BLaER1 treated with 17β-estradiol and CSF1 and Interleukin-3, amounts not matched to agents 10 nM and 100 nM (cell line): ENCODE data around the gene TP53BP2.

Source experiments
- H3K27ac ChIP-seq, 11 experiments: shearing (Covaris generic); formaldehyde crosslinking; 2 replicates each; pipeline ENCODE4 v1.8.1; 2022
- H3K27me3 ChIP-seq, 11 experiments: shearing (Covaris generic); formaldehyde crosslinking; 2 replicates each; pipeline ENCODE4 v1.8.1; 2022
- H3K36me3 ChIP-seq, 11 experiments: shearing (Covaris generic); formaldehyde crosslinking; 2 replicates each; pipeline ENCODE4 v1.8.1; 2022
- H3K4me1 ChIP-seq, 10 experiments: shearing (Covaris generic); formaldehyde crosslinking; 2 replicates each; pipeline ENCODE4 v1.8.1; 2022
- H3K4me2 ChIP-seq, 11 experiments: shearing (Covaris generic); formaldehyde crosslinking; 2 replicates each; pipeline ENCODE4 v1.8.1; 2022
- H3K4me3 ChIP-seq, 10 experiments: shearing (Covaris generic); formaldehyde crosslinking; 2 replicates each; pipeline ENCODE4 v1.8.1; 2022
- H3K9ac ChIP-seq, 11 experiments: shearing (Covaris generic); formaldehyde crosslinking; 2 replicates each; pipeline ENCODE4 v1.8.1; 2022
- H3K9me3 ChIP-seq, 11 experiments: shearing (Covaris generic); formaldehyde crosslinking; replicated peaks in 1 of 11; 2 replicates each; pipeline ENCODE4 v1.8.1; 2022
- H4K20me1 ChIP-seq, 11 experiments: shearing (Covaris generic); formaldehyde crosslinking; 2 replicates each; pipeline ENCODE4 v1.8.1; 2022
- Cebpa-rat ChIP-seq, 11 experiments: shearing (Covaris generic); IDR thresholded peaks; 2 replicates each; pipeline ENCODE4 v1.8.1; 2022

TP53BP2 gene

DNA sequence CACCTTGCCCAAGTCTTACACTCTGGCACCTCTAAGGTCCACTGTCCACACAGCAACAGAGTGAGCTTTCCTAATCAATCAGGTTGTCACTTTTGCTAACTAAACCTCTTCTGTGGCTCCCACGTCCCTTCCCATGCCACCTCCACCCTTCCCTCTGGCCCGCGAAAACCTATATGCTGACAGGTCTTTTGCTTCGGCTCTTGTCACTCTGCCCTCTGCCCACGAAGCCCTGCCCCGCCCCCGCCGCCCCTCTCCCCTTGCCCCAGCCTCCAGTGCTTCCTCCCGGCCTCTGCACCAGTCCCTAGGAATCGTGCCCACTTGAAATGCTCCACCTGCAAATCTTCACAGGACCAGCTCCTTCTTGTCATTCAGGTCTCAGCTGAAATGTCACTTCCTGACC, 8.1 kb downstream of the TP53BP2 start:
- H3K4me3 ChIP-seq: no peak overlapping the region
- peak overlapping the region; percentile 41 to 92 (median 80); a peak in 19 of 22 replicates for H3K4me2 ChIP-seq
- H4K20me1 ChIP-seq: peaks cover 72 to 100% (median 99%) of the 10 kb centered on the region in 11 experiments
- TF ChIP-seq Cebpa-rat (IDR thresholded peaks at IDR 0.05): no peak
- H3K36me3 ChIP-seq: peaks cover 0 to 8% (median 4%) of the 10 kb centered on the region in 11 experiments; a peak in 6 of 22 replicates
- H3K9ac ChIP-seq: 0 out of 22 replicates have a peak overlapping the region, but pooled peaks of 3 of the 11 experiments have one; percentile 0 to 41 (median 21)
- H3K4me1 ChIP-seq: peaks cover 61 to 99% (median 72%) of the 10 kb centered on the region in 10 experiments
- H3K27me3 ChIP-seq: no peaks in the 10 kb centered on the region
- H3K27ac ChIP-seq: peak overlapping the region in 1 of 11 experiments; percentile 11; a peak in 1 of 22 replicates
- no peaks in the 10 kb centered on the region for H3K9me3 ChIP-seq

DNA sequence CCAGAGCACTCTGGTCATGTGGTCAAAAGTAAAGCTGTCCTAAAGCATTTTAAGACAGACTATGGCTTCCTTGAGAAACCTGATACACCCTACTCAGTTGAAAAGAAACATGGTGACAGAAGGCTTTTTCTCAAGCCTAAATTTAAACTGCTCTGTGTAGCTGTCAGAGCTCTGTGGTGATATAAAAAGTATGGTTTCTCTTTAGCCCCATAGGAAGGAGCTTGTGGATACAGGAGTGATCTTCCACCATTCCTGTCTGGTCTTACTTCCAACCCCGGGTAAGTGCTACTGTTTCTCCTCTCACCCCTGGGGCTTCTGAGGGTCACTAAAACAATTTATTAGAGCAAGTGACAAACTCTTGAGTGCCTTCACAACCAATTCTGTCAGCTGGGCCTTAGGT, 8.5 kb downstream of the TP53BP2 start:
- H4K20me1 ChIP-seq: peaks cover 74 to 100% (median 99%) of the 10 kb centered on the region in 11 experiments
- peak overlapping the region; percentile 41 to 92 (median 80); a peak in 19 of 22 replicates for H3K4me2 ChIP-seq
- TF ChIP-seq Cebpa-rat (IDR thresholded peaks at IDR 0.05): no peak
- H3K4me1 ChIP-seq: peaks cover 61 to 99% (median 73%) of the 10 kb centered on the region in 10 experiments
- H3K9ac ChIP-seq: 0 out of 22 replicates have a peak overlapping the region, but pooled peaks of 3 of the 11 experiments have one; percentile 0 to 41 (median 21)
- H3K9me3 ChIP-seq: no peaks in the 10 kb centered on the region
- no peak overlapping the region for H3K4me3 ChIP-seq
- H3K27ac ChIP-seq: peak overlapping the region in 1 of 11 experiments; percentile 11; a peak in 2 of 22 replicates
- no peaks in the 10 kb centered on the region for H3K27me3 ChIP-seq
- H3K36me3 ChIP-seq: peaks cover 0 to 8% (median 4%) of the 10 kb centered on the region in 11 experiments; a peak in 6 of 22 replicates

- Histone ChIP-seq H3K4me3 (no peak overlapping the region), H3K36me3 (peaks cover 0 to 8% (median 4%) of the 10 kb centered on the region in 11 experiments; a peak in 6 of 22 replicates), H3K4me2 (peak overlapping the region; percentile 41 to 92 (median 80)), H3K4me1 (peaks cover 58 to 99% (median 73%) of the 10 kb centered on the region in 10 experiments), H3K27ac (peak overlapping the region in 2 of 11 experiments; percentile 16 to 45; a peak in 3 of 22 replicates), H3K9me3 (no peaks in the 10 kb centered on the region), H4K20me1 (peaks cover 69 to 100% (median 99%) of the 10 kb centered on the region in 11 experiments), H3K9ac (peak overlapping the region in 2 of 11 experiments; percentile 2 to 10; a peak in 1 of 22 replicates), H3K27me3 (no peaks in the 10 kb centered on the region)
- no peak for TF ChIP-seq Cebpa-rat (IDR thresholded peaks at IDR 0.05)
Observed at GRCh38 chr1:223836586-223836985, 9.2 kb downstream of the TP53BP2 start.

DNA sequence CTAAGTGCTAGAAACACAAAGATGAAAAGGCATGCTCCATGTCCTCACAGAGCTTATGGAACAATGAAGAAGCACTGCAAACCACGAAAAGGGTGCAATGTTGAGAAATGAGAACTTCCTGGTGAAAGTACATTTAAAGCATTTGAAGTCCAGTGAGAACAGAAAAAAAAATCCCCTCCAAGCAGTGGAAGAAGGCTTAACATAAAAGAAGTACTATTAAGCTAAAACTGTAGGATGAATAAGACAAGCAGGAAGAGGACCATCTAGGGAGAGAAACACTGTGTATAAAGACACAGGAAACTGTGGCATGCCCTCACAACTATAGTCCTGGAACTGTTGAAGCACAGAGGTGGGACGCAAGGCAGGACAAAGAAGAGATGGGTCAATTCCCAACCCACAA, 10.0 kb downstream of the TP53BP2 start:
- Histone ChIP-seq H3K9ac (peak overlapping the region in 2 of 11 experiments; percentile 5 to 10; a peak in 1 of 22 replicates), H3K4me3 (no peak overlapping the region; a peak in 1 of 20 replicates), H3K27me3 (no peaks in the 10 kb centered on the region), H3K9me3 (no peaks in the 10 kb centered on the region), H4K20me1 (peaks cover 65 to 97% (median 96%) of the 10 kb centered on the region in 11 experiments), H3K27ac (peak overlapping the region in 5 of 11 experiments; percentile 12 to 56 (median 28); a peak in 10 of 22 replicates), H3K4me2 (peak overlapping the region; percentile 41 to 92 (median 80)), H3K36me3 (peaks cover 0 to 8% (median 4%) of the 10 kb centered on the region in 11 experiments; a peak in 6 of 22 replicates), H3K4me1 (peaks cover 56 to 97% (median 74%) of the 10 kb centered on the region in 10 experiments)
- TF ChIP-seq Cebpa-rat (IDR thresholded peaks at IDR 0.05): no peak

DNA sequence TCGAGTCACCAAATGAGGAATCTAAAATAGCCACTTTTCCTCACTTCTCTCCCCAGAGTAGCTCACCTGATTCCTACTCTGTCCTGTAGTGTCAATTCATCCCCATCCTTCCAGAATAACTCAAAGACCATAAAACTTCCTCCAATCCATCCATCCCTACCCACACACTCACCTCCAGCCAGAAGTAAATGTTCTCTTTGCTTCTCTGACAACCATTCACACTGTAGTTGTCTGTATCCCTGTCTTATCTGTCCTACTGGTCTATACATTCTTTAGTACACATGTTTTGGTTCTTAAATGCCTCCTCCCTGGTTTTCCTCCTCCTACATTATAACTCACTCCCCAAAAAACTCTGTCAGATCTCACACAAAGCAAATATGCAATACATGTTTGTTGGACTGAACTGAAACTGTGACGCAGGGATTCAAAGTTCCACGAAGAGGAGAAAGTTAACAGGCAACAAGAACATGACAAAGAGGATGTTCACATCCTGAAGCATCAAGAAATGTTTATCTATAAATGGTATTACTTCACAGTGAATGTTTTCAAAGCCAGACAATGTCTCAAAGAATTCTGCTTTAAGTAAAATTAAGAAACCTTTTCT, 11.0 kb downstream of the TP53BP2 start:
- H3K4me3 ChIP-seq: no peak overlapping the region
- H3K4me2 ChIP-seq: peak overlapping the region in 8 of 11 experiments; percentile 56 to 92 (median 82); a peak in 15 of 22 replicates
- H3K9me3 ChIP-seq: no peaks in the 10 kb centered on the region
- peaks cover 63 to 97% (median 94%) of the 10 kb centered on the region in 11 experiments for H4K20me1 ChIP-seq
- H3K9ac ChIP-seq: peak overlapping the region in 2 of 11 experiments; percentile 14 to 23; a peak in 2 of 22 replicates
- H3K27ac ChIP-seq: peak overlapping the region in 5 of 11 experiments; percentile 9 to 56 (median 43); a peak in 7 of 22 replicates
- peaks cover 56 to 95% (median 75%) of the 10 kb centered on the region in 10 experiments for H3K4me1 ChIP-seq
- peaks cover 0 to 8% (median 3%) of the 10 kb centered on the region in 11 experiments; a peak in 6 of 22 replicates for H3K36me3 ChIP-seq
- no peak for TF ChIP-seq Cebpa-rat (IDR thresholded peaks at IDR 0.05)
- no peaks in the 10 kb centered on the region for H3K27me3 ChIP-seq

DNA sequence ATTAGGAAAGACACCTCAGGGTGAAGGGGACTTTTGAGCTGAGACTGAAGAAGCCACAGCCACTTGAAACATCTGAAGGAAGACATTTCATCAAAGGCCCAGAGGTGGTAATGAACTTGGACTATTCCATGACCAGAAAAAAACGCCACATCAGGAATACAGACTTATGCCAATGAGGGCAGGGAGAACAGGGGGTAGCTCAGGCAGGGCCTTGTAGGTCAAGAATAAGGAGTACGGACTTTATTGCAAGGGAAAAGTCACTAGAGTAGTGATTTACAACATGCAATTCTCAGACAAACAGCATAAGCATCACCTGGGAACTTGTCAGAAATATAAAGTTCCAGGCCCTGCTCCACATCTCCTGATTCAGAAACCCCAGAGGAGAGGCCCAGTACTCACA, 11.8 kb downstream of the TP53BP2 start:
- TF ChIP-seq Cebpa-rat (IDR thresholded peaks at IDR 0.05): no peak
- peaks cover 56 to 96% (median 73%) of the 10 kb centered on the region in 10 experiments for H3K4me1 ChIP-seq
- no peaks in the 10 kb centered on the region for H3K27me3 ChIP-seq
- peak overlapping the region in 9 of 11 experiments; percentile 3 to 92 (median 60); a peak in 14 of 22 replicates for H3K4me2 ChIP-seq
- H4K20me1 ChIP-seq: peaks cover 55 to 97% (median 94%) of the 10 kb centered on the region in 11 experiments
- peak overlapping the region in 1 of 11 experiments; percentile 3; a peak in 1 of 22 replicates for H3K9ac ChIP-seq
- peaks cover 0 to 8% (median 2%) of the 10 kb centered on the region in 11 experiments; a peak in 14 of 22 replicates for H3K36me3 ChIP-seq
- no peak overlapping the region for H3K4me3 ChIP-seq
- H3K27ac ChIP-seq: peak overlapping the region in 3 of 11 experiments; percentile 73 to 78 (median 77); a peak in 3 of 22 replicates
- H3K9me3 ChIP-seq: no peaks in the 10 kb centered on the region; a peak in 1 of 22 replicates

- Histone ChIP-seq H3K9me3 (no peaks in the 10 kb centered on the region; a peak in 1 of 22 replicates), H3K36me3 (peaks cover 0 to 17% (median 9%) of the 10 kb centered on the region in 11 experiments; a peak in 15 of 22 replicates), H3K9ac (peak overlapping the region; percentile 4 to 65 (median 45); a peak in 17 of 22 replicates), H3K27me3 (no peaks in the 10 kb centered on the region), H3K4me3 (peak overlapping the region in 2 of 10 experiments; percentile 23 to 40; a peak in 3 of 20 replicates), H3K27ac (peak overlapping the region; percentile 26 to 78 (median 63); a peak in 21 of 22 replicates), H3K4me1 (peaks cover 47 to 96% (median 62%) of the 10 kb centered on the region in 10 experiments), H3K4me2 (peak overlapping the region; percentile 40 to 92 (median 75)), H4K20me1 (peaks cover 42 to 97% (median 91%) of the 10 kb centered on the region in 11 experiments)
- no peak for TF ChIP-seq Cebpa-rat (IDR thresholded peaks at IDR 0.05)
Observed at GRCh38 chr1:223832637-223832943, 13.2 kb downstream of the TP53BP2 start.

GRCh38 chr1:223831755-223832636, 13.8 kb downstream of the TP53BP2 start:
- peak in 1 of 11 experiments; percentile 10; a peak in 1 of 22 replicates for TF ChIP-seq Cebpa-rat (IDR thresholded peaks at IDR 0.05)
- peak overlapping the region; percentile 4 to 65 (median 45); a peak in 17 of 22 replicates for H3K9ac ChIP-seq
- peaks cover 0 to 17% (median 9%) of the 10 kb centered on the region in 11 experiments; a peak in 15 of 22 replicates for H3K36me3 ChIP-seq
- H3K4me2 ChIP-seq: peak overlapping the region; percentile 40 to 92 (median 75)
- H3K27me3 ChIP-seq: no peaks in the 10 kb centered on the region
- peaks cover 47 to 96% (median 62%) of the 10 kb centered on the region in 10 experiments for H3K4me1 ChIP-seq
- peak overlapping the region in 2 of 10 experiments; percentile 23 to 40; a peak in 3 of 20 replicates for H3K4me3 ChIP-seq
- H4K20me1 ChIP-seq: peaks cover 40 to 97% (median 91%) of the 10 kb centered on the region in 11 experiments
- no peaks in the 10 kb centered on the region; a peak in 1 of 22 replicates for H3K9me3 ChIP-seq
- peak overlapping the region; percentile 26 to 78 (median 63); a peak in 21 of 22 replicates for H3K27ac ChIP-seq
